ENCODE measurements around the gene RAB25.

Gene RAB25

GRCh38 chr1:156079762-156080161 lies 18.8 kb downstream of the RAB25 start:
- DNase-seq (ENCODE audit: low read depth): no peak

GRCh38 chr1:156080241-156080862 lies 19.4 kb downstream of the RAB25 start:
- DNase-seq (ENCODE audit: low read depth): no peak

GRCh38 chr1:156080863-156081179 lies 19.9 kb downstream of the RAB25 start:
- DNase-seq (ENCODE audit: low read depth): no peak

GRCh38 chr1:156081180-156081916 lies 20.4 kb downstream of the RAB25 start:
- DNase-seq (ENCODE audit: low read depth): no peak

- DNase-seq (ENCODE audit: low read depth): no peak
Measured at GRCh38 chr1:156081917-156082308, 21.0 kb downstream of the RAB25 start.

- peak; percentile 54 for DNase-seq (ENCODE audit: low read depth)
Measured at GRCh38 chr1:156082309-156083091, 21.5 kb downstream of the RAB25 start, which contains the start of gene MEX3A. MEX3A (minus strand) TSS chr1:156082465; CDS start chr1:156081998, 467 bp downstream.

- no peak for DNase-seq (ENCODE audit: low read depth)
Measured at GRCh38 chr1:156083800-156084790, 23.1 kb downstream of the RAB25 start.

- no peak for DNase-seq (ENCODE audit: low read depth)
Measured at GRCh38 chr1:156086256-156086662, 25.3 kb downstream of the RAB25 start.

- DNase-seq (ENCODE audit: low read depth): no peak
Measured at GRCh38 chr1:156089704-156090103, 28.7 kb downstream of the RAB25 start.

GRCh38 chr1:156090138-156090839 lies 29.3 kb downstream of the RAB25 start:
- no peak for DNase-seq (ENCODE audit: low read depth)

GRCh38 chr1:156090840-156091188 lies 29.9 kb downstream of the RAB25 start:
- peak; percentile 95 for DNase-seq (ENCODE audit: low read depth)

GRCh38 chr1:156091610-156092009 lies 30.6 kb downstream of the RAB25 start:
- no peak for DNase-seq (ENCODE audit: low read depth)

- no peak for DNase-seq (ENCODE audit: low read depth)
Measured at GRCh38 chr1:156095906-156096508, 35.0 kb downstream of the RAB25 start.

GRCh38 chr1:156096640-156097391 lies 35.9 kb downstream of the RAB25 start:
- DNase-seq (ENCODE audit: low read depth): peak; percentile 69

GRCh38 chr1:156097499-156098178 lies 36.7 kb downstream of the RAB25 start:
- DNase-seq (ENCODE audit: low read depth): no peak

GRCh38 chr1:156098784-156099183 lies 37.8 kb downstream of the RAB25 start:
- DNase-seq (ENCODE audit: low read depth): no peak

- no peak for DNase-seq (ENCODE audit: low read depth)
Measured at GRCh38 chr1:156099282-156099681, 38.3 kb downstream of the RAB25 start.

- no peak for DNase-seq (ENCODE audit: low read depth)
Measured at GRCh38 chr1:156100205-156100995, 39.4 kb downstream of the RAB25 start.

- no peak for DNase-seq (ENCODE audit: low read depth)
Measured at GRCh38 chr1:156101880-156102279, 40.9 kb downstream of the RAB25 start.

Measured in activated T-cell treated with anti-CD3 and anti-CD28 coated beads for 1 hour (primary cell).